RWPE1 (cell line): ENCODE measurements around the gene ISM2.

Experiments used
- CTCF ChIA-PET: fragments of 350-600 bp; sonication (Branson Sonifier 250); formaldehyde crosslinking; extraction: SDS; loops from one replicate; lab custom pipeline; 2021; lab: Yijun Ruan, JAX
- POLR2A ChIA-PET: fragments of 400-600 bp; formaldehyde crosslinking; extraction: SDS; loops from one replicate; lab custom pipeline; 2020; ENCODE audit warnings: antibody characterized with exemption; ENCODE audit not compliant: low non-redundant PET; lab: Yijun Ruan, JAX
- DNase-seq: peaks from one replicate; pipeline ENCODE4 v3.0.0; 2012; ENCODE audit warnings: low spot score
- H3K27ac ChIP-seq: fragments of 450-650 bp; 2 replicates; pipeline ENCODE4 v1.5.1; 2017
- TF ChIP-seq, protein P1 (sequence below): fragments of 450-650 bp; conservative IDR thresholded peaks from 2 replicates; pipeline ENCODE4 v1.5.1; 2017; ENCODE audit warnings: low read depth, mild to moderate bottlenecking

The ISM2 gene

DNA sequence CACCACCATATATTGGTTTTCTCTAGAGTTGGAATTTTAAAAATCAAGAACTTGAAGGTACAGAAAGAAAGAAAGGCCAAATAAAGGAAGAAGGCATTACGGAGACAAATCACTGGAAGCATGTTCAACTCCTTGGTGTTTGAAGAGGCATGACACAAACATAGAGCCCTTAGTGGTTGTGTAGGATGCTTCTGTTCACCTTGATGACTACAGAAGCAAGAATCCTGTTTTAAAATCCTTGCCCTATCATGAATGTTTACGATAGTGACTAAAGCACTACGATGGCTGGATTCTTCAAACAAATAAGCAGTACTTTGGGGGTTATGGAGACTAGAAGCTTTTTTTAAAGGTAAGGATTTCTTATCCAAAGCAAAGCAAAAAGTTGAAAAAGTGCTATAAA is 10.3 kb upstream of the ISM2 start:
- DNase-seq: no peak
- no peak overlapping the region for H3K27ac ChIP-seq
- ChIA-PET POLR2A (no interaction called here), CTCF (interaction anchor here (1.0 kb wide), 1 partner anchor 15 kb away, joined by 3 read pairs; no protein-coding TSS in a partner anchor)
- TF ChIP-seq, protein P1, sequence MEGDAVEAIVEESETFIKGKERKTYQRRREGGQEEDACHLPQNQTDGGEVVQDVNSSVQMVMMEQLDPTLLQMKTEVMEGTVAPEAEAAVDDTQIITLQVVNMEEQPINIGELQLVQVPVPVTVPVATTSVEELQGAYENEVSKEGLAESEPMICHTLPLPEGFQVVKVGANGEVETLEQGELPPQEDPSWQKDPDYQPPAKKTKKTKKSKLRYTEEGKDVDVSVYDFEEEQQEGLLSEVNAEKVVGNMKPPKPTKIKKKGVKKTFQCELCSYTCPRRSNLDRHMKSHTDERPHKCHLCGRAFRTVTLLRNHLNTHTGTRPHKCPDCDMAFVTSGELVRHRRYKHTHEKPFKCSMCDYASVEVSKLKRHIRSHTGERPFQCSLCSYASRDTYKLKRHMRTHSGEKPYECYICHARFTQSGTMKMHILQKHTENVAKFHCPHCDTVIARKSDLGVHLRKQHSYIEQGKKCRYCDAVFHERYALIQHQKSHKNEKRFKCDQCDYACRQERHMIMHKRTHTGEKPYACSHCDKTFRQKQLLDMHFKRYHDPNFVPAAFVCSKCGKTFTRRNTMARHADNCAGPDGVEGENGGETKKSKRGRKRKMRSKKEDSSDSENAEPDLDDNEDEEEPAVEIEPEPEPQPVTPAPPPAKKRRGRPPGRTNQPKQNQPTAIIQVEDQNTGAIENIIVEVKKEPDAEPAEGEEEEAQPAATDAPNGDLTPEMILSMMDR: no peak

DNA sequence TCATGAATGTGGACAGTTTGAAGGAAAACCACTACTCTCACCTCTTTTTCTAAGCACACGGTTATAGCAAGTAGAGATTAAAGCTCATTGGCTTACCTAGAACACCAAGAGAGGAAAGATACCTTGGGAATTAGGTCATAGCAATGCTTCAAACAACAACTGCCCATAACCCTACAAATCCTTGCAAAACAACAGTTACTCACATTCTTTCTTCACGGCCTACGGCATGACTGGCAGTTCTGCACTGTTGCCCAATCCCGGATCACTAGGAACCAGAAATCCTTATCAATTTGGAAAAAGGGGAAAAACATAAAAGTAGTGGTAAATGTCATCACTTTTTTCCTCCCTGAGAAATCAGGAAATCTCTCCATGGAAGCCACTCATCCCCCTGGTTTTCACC is 9.6 kb upstream of the ISM2 start:
- CTCF ChIA-PET: no interaction called here
- H3K27ac ChIP-seq: no peak overlapping the region
- POLR2A ChIA-PET: no interaction called here
- peak; percentile 75 for DNase-seq
- TF ChIP-seq, protein P1: no peak

DNA sequence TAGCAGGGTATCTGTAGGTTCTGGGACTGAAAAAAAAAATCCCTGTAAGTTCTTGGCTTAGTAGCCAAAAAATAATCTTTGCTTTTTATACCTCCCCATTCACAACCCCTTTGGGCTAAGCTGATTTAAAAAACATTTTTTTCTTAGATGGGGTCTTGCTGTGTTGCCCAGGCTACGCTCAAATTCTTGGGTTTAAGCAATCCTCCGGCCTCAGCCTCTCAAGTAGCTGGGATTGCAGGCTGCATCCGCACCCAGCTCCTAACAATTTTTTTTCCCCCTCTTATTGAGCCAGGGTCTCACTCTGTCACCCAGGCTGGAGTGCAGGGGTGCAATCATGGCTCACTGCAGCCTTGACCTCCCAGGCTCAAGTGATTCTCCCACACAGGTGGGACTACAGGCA is 9.1 kb upstream of the ISM2 start:
- no peak for DNase-seq
- CTCF ChIA-PET: interaction anchor here (0.5 to 0.6 kb wide), 2 partner anchors 9 to 11 kb away, joined by 3 read pairs; partner anchors contain the start of gene ISM2
- POLR2A ChIA-PET: no interaction called here
- TF ChIP-seq, protein P1: no peak
- no peak overlapping the region for H3K27ac ChIP-seq

DNA sequence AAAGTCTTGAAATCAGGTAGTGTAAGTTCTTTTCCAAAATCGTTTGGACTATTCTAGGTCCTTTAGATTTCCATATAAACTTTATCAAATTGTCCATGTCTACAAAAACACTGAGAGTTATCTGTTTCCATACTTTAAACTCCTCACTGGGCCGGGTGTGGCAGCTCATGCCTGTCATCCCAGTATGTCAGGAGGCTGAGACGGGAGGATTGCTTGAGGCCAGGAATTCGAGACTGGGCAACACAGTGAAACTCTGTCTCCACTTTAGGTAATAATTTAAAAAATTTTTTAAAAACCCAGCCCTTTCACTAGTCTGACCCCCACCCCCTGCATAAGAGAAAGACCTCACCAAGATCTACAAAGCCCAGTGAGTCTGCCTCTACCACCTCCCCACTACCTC is 6.4 kb upstream of the ISM2 start:
- TF ChIP-seq, protein P1: no peak
- ChIA-PET CTCF (interaction anchor here (1.2 kb wide), 1 partner anchor 18 kb away, joined by 3 read pairs; no protein-coding TSS in a partner anchor), POLR2A (no interaction called here)

DNA sequence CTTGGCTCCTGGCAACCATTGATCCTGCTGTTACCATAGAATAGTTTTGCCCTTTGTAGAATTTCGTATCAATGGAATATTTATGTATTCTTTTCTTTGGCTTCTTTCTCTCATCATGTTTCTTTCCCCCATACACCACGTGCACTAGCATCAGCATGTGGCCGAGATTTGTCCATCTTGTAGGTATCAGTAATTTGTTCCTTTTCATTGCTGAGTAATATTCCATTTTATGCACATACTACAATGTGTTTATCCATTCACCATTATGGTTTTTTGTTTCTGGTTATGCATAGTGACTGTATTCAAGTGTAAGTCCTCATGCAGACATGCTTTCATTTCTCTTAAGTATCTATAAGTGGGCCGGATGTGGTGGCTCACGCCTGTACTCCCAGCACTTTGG is 4.5 kb upstream of the ISM2 start:
- no peak overlapping the region for H3K27ac ChIP-seq
- ChIA-PET CTCF (interaction anchor here (0.6 kb wide), 2 partner anchors 42 to 96 kb away, joined by 3 read pairs; no protein-coding TSS in a partner anchor), POLR2A (no interaction called here)
- TF ChIP-seq, protein P1: no peak
- DNase-seq: no peak

More for the DNA sequence above, 6.4 kb upstream of the ISM2 start:
- DNase-seq: no peak
- no peak overlapping the region for H3K27ac ChIP-seq

DNA sequence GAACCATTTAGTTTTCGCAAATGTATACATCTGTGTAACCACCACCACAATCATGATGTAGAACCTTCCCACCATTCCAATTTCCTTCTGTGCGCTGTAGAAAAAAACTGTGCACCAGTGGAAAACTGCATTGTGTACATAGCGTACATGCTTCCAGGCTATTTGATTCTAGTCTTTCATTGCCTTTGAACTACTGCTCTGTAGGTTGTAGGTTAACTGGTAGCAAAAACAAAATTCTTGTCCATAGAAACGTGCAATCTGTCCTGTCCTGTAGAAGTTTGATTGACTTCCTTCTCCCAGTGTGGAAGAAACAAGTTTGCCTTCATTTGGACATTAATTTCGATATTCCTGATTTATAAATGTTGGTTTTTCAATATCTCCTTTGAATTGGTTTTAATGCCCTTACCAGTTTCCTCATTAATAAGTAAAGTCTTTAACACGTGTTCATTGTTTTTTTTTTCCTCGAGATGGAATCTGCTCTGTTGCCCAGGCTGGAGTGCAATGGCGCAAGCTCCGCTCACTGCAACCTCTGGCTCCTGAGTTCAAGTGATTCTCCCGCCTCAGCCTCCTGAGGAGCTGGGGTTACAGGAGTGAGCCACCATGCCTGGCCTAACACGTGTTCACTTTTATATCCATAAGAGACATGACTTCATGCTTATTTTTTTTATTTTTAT is 3.6 kb upstream of the ISM2 start:
- no peak for DNase-seq
- H3K27ac ChIP-seq: no peak overlapping the region
- ChIA-PET CTCF (interaction anchor here (0.6 kb wide), 1 partner anchor 102 kb away, joined by 4 read pairs; no protein-coding TSS in a partner anchor), POLR2A (no interaction called here)
- TF ChIP-seq, protein P1: no peak
